ENCODE data around the gene ISYNA1. TPM values are rescaled to one million over a fixed set of nuclear protein-coding genes. Genes with fewer than 3 reads are reported as not detected.

The ISYNA1 gene
- total and polyA plus RNA-seq, 2 of the 13 experiments (the other 11 are each of a cell fraction or from before 2014, with no cell fraction given): 29.6 to 48.5 TPM

DNA sequence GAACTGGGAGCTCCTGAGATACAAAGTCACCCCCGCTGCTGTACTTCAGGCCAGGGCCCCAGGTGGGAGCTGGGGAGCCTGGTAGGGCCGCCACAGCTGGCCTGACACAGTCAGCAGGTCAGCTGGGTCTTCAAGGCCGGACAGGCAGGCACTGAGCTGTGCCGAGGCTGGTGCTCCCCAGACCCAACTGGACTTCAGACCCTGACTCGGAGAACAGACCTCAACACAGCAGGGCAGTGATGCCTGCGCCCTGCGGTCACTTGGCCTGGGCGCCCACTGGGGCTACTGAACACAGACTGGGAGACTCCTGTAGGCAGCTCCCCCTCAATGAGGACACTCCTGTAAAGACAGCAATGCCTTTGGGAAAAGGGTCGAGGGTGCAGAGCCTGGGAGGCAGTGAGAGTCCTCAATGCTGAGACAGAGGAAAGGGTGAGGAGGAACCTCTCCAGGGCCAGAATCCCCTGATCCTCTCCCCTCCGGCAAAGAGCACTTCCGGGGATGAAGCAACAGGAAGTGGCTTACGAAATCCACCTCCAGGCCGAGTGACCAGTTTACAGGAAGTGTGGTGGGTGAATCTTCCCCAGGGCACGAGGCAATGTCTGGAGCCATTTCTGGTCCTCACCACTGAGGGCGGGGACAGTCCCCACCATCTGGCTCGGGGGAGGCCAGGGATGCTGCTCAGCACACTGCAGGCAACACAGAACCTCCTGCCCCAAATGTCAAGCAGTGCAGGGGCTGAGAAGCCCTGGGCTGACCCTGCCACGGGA lies 40.8 kb upstream of the ISYNA1 start (continued):
- TF ChIP-seq, protein P1, sequence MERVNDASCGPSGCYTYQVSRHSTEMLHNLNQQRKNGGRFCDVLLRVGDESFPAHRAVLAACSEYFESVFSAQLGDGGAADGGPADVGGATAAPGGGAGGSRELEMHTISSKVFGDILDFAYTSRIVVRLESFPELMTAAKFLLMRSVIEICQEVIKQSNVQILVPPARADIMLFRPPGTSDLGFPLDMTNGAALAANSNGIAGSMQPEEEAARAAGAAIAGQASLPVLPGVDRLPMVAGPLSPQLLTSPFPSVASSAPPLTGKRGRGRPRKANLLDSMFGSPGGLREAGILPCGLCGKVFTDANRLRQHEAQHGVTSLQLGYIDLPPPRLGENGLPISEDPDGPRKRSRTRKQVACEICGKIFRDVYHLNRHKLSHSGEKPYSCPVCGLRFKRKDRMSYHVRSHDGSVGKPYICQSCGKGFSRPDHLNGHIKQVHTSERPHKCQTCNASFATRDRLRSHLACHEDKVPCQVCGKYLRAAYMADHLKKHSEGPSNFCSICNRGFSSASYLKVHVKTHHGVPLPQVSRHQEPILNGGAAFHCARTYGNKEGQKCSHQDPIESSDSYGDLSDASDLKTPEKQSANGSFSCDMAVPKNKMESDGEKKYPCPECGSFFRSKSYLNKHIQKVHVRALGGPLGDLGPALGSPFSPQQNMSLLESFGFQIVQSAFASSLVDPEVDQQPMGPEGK (CRISPR knock-in tag; IDR thresholded peaks at IDR 0.05): peak; percentile 91
- peak; percentile 81; the same call in 1 of the 2 replicates for TF ChIP-seq TBX2 (CRISPR knock-in tag; IDR thresholded peaks at IDR 0.05; ENCODE audit: borderline replicate concordance)
- peak; percentile 24; the same call in 1 of the 2 replicates for TF ChIP-seq KDM6A (CRISPR knock-in tag; IDR thresholded peaks at IDR 0.05; ENCODE audit: low read depth)
- no peak for TF ChIP-seq JUNB (CRISPR knock-in tag; IDR thresholded peaks at IDR 0.05; ENCODE audit: borderline replicate concordance)
- TF ChIP-seq, protein P2, sequence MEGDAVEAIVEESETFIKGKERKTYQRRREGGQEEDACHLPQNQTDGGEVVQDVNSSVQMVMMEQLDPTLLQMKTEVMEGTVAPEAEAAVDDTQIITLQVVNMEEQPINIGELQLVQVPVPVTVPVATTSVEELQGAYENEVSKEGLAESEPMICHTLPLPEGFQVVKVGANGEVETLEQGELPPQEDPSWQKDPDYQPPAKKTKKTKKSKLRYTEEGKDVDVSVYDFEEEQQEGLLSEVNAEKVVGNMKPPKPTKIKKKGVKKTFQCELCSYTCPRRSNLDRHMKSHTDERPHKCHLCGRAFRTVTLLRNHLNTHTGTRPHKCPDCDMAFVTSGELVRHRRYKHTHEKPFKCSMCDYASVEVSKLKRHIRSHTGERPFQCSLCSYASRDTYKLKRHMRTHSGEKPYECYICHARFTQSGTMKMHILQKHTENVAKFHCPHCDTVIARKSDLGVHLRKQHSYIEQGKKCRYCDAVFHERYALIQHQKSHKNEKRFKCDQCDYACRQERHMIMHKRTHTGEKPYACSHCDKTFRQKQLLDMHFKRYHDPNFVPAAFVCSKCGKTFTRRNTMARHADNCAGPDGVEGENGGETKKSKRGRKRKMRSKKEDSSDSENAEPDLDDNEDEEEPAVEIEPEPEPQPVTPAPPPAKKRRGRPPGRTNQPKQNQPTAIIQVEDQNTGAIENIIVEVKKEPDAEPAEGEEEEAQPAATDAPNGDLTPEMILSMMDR (CRISPR knock-in tag; IDR thresholded peaks at IDR 0.05): 0 out of 2 replicates have a peak, but pooled peaks have one; percentile 21
- TF ChIP-seq TAF1 (CRISPR knock-in tag; IDR thresholded peaks at IDR 0.05): peak; percentile 53; the same call in 1 of the 2 replicates
- TF ChIP-seq, protein P3, sequence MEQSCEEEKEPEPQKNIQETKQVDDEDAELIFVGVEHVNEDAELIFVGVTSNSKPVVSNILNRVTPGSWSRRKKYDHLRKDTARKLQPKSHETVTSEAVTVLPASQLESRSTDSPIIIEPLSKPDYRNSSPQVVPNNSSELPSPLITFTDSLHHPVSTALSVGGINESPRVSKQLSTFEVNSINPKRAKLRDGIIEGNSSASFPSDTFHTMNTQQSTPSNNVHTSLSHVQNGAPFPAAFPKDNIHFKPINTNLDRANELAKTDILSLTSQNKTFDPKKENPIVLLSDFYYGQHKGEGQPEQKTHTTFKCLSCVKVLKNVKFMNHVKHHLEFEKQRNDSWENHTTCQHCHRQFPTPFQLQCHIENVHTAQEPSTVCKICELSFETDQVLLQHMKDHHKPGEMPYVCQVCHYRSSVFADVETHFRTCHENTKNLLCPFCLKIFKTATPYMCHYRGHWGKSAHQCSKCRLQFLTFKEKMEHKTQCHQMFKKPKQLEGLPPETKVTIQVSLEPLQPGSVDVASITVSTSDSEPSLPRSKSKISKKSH (CRISPR knock-in tag; IDR thresholded peaks at IDR 0.05; ENCODE audit: borderline replicate concordance): peak; percentile 57; the same call in 1 of the 2 replicates
- no peak for TF ChIP-seq ZBTB20 (CRISPR knock-in tag; IDR thresholded peaks at IDR 0.05; ENCODE audit: borderline replicate concordance, low read depth)
- no peak for TF ChIP-seq KDM3A (CRISPR knock-in tag; IDR thresholded peaks at IDR 0.05; ENCODE audit: low read depth)
- TF ChIP-seq, protein P4, sequence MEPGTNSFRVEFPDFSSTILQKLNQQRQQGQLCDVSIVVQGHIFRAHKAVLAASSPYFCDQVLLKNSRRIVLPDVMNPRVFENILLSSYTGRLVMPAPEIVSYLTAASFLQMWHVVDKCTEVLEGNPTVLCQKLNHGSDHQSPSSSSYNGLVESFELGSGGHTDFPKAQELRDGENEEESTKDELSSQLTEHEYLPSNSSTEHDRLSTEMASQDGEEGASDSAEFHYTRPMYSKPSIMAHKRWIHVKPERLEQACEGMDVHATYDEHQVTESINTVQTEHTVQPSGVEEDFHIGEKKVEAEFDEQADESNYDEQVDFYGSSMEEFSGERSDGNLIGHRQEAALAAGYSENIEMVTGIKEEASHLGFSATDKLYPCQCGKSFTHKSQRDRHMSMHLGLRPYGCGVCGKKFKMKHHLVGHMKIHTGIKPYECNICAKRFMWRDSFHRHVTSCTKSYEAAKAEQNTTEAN (CRISPR knock-in tag; conservative IDR thresholded peaks at IDR 0.05): 0 out of 2 replicates have a peak, but pooled peaks have one; percentile 30
- TF ChIP-seq SSRP1 (CRISPR knock-in tag; IDR thresholded peaks at IDR 0.05): no peak
- TF ChIP-seq ZSCAN25 (CRISPR knock-in tag; IDR thresholded peaks at IDR 0.05): peak; percentile 86; the same call in 1 of the 2 replicates
- 0 out of 2 replicates have a peak, but pooled peaks have one; percentile 80 for TF ChIP-seq ZNF720 (CRISPR knock-in tag; IDR thresholded peaks at IDR 0.05)
- TF ChIP-seq, protein P5, sequence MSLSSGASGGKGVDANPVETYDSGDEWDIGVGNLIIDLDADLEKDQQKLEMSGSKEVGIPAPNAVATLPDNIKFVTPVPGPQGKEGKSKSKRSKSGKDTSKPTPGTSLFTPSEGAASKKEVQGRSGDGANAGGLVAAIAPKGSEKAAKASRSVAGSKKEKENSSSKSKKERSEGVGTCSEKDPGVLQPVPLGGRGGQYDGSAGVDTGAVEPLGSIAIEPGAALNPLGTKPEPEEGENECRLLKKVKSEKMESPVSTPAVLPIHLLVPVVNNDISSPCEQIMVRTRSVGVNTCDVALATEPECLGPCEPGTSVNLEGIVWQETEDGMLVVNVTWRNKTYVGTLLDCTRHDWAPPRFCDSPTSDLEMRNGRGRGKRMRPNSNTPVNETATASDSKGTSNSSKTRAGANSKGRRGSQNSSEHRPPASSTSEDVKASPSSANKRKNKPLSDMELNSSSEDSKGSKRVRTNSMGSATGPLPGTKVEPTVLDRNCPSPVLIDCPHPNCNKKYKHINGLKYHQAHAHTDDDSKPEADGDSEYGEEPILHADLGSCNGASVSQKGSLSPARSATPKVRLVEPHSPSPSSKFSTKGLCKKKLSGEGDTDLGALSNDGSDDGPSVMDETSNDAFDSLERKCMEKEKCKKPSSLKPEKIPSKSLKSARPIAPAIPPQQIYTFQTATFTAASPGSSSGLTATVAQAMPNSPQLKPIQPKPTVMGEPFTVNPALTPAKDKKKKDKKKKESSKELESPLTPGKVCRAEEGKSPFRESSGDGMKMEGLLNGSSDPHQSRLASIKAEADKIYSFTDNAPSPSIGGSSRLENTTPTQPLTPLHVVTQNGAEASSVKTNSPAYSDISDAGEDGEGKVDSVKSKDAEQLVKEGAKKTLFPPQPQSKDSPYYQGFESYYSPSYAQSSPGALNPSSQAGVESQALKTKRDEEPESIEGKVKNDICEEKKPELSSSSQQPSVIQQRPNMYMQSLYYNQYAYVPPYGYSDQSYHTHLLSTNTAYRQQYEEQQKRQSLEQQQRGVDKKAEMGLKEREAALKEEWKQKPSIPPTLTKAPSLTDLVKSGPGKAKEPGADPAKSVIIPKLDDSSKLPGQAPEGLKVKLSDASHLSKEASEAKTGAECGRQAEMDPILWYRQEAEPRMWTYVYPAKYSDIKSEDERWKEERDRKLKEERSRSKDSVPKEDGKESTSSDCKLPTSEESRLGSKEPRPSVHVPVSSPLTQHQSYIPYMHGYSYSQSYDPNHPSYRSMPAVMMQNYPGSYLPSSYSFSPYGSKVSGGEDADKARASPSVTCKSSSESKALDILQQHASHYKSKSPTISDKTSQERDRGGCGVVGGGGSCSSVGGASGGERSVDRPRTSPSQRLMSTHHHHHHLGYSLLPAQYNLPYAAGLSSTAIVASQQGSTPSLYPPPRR (CRISPR knock-in tag; IDR thresholded peaks at IDR 0.05; ENCODE audit: borderline replicate concordance): peak; percentile 81
- no peak for TF ChIP-seq NFYB (CRISPR knock-in tag; IDR thresholded peaks at IDR 0.05)
- peak; percentile 90 for TF ChIP-seq ZNF546 (CRISPR knock-in tag; conservative IDR thresholded peaks at IDR 0.05)
